ENCODE measurements around the gene SLC17A9. TPM values are rescaled to one million over a fixed set of nuclear protein-coding genes. Genes with fewer than 3 reads are reported as not detected.

The SLC17A9 gene
- total and polyA plus RNA-seq, 2 donors (not counting 1 experiment from before 2014, with no cell fraction given) = 33.0 to 141 TPM

DNA sequence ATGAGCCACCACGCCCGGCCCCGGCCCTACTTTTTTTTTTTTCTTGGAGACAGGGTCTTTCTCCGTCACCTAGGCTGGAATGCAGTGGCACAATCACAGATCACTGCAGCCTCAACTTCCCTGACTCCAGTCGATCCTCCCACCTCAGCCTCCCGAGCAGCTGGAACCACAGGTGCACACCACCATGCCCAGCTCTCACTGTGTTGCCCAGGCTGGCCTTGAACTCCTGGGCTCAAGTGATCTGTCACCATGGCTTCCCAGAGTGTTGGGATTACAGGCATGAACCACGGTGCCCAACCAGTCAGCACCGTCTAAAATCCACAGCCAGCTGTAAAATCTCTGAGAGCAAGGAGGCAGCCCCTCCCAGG is 17.4 kb downstream of the SLC17A9 start:
- CTCF ChIA-PET = interaction anchor here (1.3 to 3.9 kb wide), 5 partner anchors 10 to 175 kb away, joined by 3 to 36 read pairs (median 4); no protein-coding TSS in a partner anchor
- H3K27me3 ChIP-seq (replicated peaks in 1 of 4; ENCODE audit: control extremely low read depth in 1 of 4, control insufficient read depth in 3 of 4, insufficient read depth in 4 of 4, low read length in 3 of 4) = peaks cover 0 to 41% (median 18%) of the 10 kb centered on the region in 4 experiments
- no peak overlapping the region for H3K9ac ChIP-seq (ENCODE audit: low read length)
- H3K4me1 ChIP-seq (ENCODE audit: control insufficient read depth in 2 of 2, insufficient read depth in 2 of 2, low read length in 2 of 2) = peaks cover 11 to 18% of the 10 kb centered on the region in 2 donors
- H3K36me3 ChIP-seq (replicated peaks in 1 of 2; ENCODE audit: control extremely low read depth in 1 of 2, control insufficient read depth in 1 of 2, extremely low read depth in 1 of 2, insufficient read depth in 2 of 2, low read length in 1 of 2) = peaks cover 0 to 5% of the 10 kb centered on the region in 2 experiments
- H2AFZ ChIP-seq (ENCODE audit: insufficient read depth, low read depth, low read length, poor library complexity, severe bottlenecking) = no peak overlapping the region
- ATAC-seq (ENCODE audit: low read depth) (no peak), DNase-seq (no peak)
- H3K27ac ChIP-seq (ENCODE audit: low read length in 2 of 2) = no peak overlapping the region
- H3K4me3 ChIP-seq (ENCODE audit: control extremely low read depth in 1 of 5, extremely low read depth in 1 of 5, insufficient read depth in 1 of 5, low read depth in 2 of 5, low read length in 4 of 5) = no peak overlapping the region
- intact Hi-C loops (cut with micrococcal nuclease) = no loop called here
- H3K4me2 ChIP-seq (replicated peaks; ENCODE audit: low read depth, low read length, poor library complexity, severe bottlenecking) = no peak overlapping the region
- H3K27me3 Mint-ChIP-seq = peaks cover 29% of the 10 kb centered on the region
- H3K27ac Mint-ChIP-seq = no peak overlapping the region
- WGBS (ENCODE audit: insufficient coverage) = 84% methylated on average over 8 of the region's 8 CpGs
- H3K79me2 ChIP-seq (ENCODE audit: control insufficient read depth, insufficient read depth, low read length) = no peaks in the 10 kb centered on the region
- POLR2A ChIA-PET = no interaction called here
- H3K9me3 ChIP-seq (ENCODE audit: control extremely low read depth in 1 of 3, control insufficient read depth in 2 of 3, insufficient read depth in 1 of 3, low read length in 2 of 3) = peaks cover 0 to 5% (median 0%) of the 10 kb centered on the region in 3 donors
- TF ChIP-seq, protein P1, sequence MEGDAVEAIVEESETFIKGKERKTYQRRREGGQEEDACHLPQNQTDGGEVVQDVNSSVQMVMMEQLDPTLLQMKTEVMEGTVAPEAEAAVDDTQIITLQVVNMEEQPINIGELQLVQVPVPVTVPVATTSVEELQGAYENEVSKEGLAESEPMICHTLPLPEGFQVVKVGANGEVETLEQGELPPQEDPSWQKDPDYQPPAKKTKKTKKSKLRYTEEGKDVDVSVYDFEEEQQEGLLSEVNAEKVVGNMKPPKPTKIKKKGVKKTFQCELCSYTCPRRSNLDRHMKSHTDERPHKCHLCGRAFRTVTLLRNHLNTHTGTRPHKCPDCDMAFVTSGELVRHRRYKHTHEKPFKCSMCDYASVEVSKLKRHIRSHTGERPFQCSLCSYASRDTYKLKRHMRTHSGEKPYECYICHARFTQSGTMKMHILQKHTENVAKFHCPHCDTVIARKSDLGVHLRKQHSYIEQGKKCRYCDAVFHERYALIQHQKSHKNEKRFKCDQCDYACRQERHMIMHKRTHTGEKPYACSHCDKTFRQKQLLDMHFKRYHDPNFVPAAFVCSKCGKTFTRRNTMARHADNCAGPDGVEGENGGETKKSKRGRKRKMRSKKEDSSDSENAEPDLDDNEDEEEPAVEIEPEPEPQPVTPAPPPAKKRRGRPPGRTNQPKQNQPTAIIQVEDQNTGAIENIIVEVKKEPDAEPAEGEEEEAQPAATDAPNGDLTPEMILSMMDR (IDR thresholded peaks at IDR 0.05) = no peak
- TF ChIP-seq EZH2 (IDR thresholded peaks at IDR 0.05; ENCODE audit: borderline replicate concordance, insufficient read depth, low read depth, low read length, poor library complexity, severe bottlenecking) = no peak
- no peak overlapping the region for H3K4me3 Mint-ChIP-seq
- H3K9me3 Mint-ChIP-seq (ENCODE audit: insufficient read depth) = no peaks in the 10 kb centered on the region
- peaks cover 5% of the 10 kb centered on the region for H4K20me1 ChIP-seq (ENCODE audit: control insufficient read depth, insufficient read depth, low read length, poor library complexity, severe bottlenecking)
- H3K4me1 Mint-ChIP-seq = peaks cover 21% of the 10 kb centered on the region

DNA sequence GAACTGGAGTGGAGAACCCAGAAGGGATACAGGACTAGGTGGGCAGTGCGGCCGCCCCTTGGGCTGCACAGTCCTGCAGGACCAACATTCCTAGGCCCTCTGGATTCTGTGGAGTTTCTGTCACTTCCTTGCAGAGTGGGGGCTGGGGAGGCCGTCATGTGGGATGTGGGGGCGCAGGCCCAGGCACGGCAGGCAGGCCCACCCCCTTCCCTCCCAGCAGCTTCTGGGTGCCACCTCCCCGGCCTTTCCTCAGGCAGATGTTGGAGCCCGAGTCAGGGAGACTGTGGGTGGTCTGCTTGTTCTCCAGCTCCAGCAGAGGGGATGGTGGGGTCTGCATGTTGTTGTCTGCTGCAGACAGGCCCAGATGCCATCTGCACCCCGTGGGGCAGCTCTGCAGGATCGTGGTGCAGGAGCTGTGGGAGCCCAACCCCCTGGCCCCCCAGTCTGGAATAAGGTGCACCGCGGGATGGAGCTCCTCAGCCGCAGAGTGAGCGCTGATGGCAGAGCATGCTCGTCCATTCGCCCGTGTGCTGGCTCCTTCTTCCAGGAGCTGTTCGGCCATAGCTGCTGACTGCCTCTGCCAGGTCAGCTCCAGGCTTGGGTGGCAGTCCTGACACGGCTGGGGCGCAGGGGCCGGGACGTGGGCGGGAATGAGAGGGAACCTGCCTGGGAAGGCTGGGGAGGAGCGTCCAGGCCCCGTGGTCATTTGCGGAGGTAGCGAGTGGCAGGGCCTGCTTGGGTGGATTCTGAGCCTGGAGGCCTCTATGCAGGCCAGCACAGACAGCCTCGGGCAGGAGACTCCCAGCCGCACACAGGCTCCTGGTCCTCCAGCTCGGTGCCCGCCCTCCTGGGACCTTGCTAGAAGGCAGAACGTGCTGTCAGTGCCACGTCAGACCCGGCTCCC is 18.1 kb downstream of the SLC17A9 start:
- 63% methylated on average over 30 of the region's 33 CpGs for WGBS (ENCODE audit: insufficient coverage)
- Histone ChIP-seq H3K36me3 (replicated peaks in 1 of 2; ENCODE audit: control extremely low read depth in 1 of 2, control insufficient read depth in 1 of 2, extremely low read depth in 1 of 2, insufficient read depth in 2 of 2, low read length in 1 of 2) (no peaks in the 10 kb centered on the region), H2AFZ (ENCODE audit: insufficient read depth, low read depth, low read length, poor library complexity, severe bottlenecking) (no peak overlapping the region), H3K27me3 (replicated peaks in 1 of 4; ENCODE audit: control extremely low read depth in 1 of 4, control insufficient read depth in 3 of 4, insufficient read depth in 4 of 4, low read length in 3 of 4) (peaks cover 0 to 48% (median 21%) of the 10 kb centered on the region in 4 experiments), H3K4me3 (ENCODE audit: control extremely low read depth in 1 of 5, extremely low read depth in 1 of 5, insufficient read depth in 1 of 5, low read depth in 2 of 5, low read length in 4 of 5) (no peak overlapping the region), H3K79me2 (ENCODE audit: control insufficient read depth, insufficient read depth, low read length) (no peaks in the 10 kb centered on the region), H3K9ac (ENCODE audit: low read length) (no peak overlapping the region), H3K27ac (ENCODE audit: low read length in 2 of 2) (no peak overlapping the region), H4K20me1 (ENCODE audit: control insufficient read depth, insufficient read depth, low read length, poor library complexity, severe bottlenecking) (no peaks in the 10 kb centered on the region), H3K4me2 (replicated peaks; ENCODE audit: low read depth, low read length, poor library complexity, severe bottlenecking) (no peak overlapping the region), H3K9me3 (ENCODE audit: control extremely low read depth in 1 of 3, control insufficient read depth in 2 of 3, insufficient read depth in 1 of 3, low read length in 2 of 3) (peaks cover 0 to 9% (median 0%) of the 10 kb centered on the region in 3 donors), H3K4me1 (ENCODE audit: control insufficient read depth in 2 of 2, insufficient read depth in 2 of 2, low read length in 2 of 2) (peaks cover 11 to 18% of the 10 kb centered on the region in 2 donors)
- no peak overlapping the region for H3K27ac Mint-ChIP-seq
- no peak for TF ChIP-seq EZH2 (IDR thresholded peaks at IDR 0.05; ENCODE audit: borderline replicate concordance, insufficient read depth, low read depth, low read length, poor library complexity, severe bottlenecking)
- peaks cover 30% of the 10 kb centered on the region for H3K27me3 Mint-ChIP-seq
- no peak for DNase-seq
- no peak overlapping the region for H3K4me3 Mint-ChIP-seq
- no peaks in the 10 kb centered on the region for H3K9me3 Mint-ChIP-seq (ENCODE audit: insufficient read depth)
- POLR2A ChIA-PET = no interaction called here
- intact Hi-C loops (cut with micrococcal nuclease) = no loop called here
- no peak for ATAC-seq (ENCODE audit: low read depth)
- peaks cover 21% of the 10 kb centered on the region for H3K4me1 Mint-ChIP-seq
- CTCF ChIA-PET = interaction anchor here (0.7 to 3.9 kb wide), 8 partner anchors 10 to 176 kb away, joined by 3 to 36 read pairs (median 4); no protein-coding TSS in a partner anchor

Data from B cell (primary cell).